A673 (cell line): ENCODE measurements around the gene CDH23. TPM values are rescaled to one million over a fixed set of nuclear protein-coding genes. Genes with fewer than 3 reads are reported as not detected.

ENCODE experiments used
- BruUV-seq: library from RNA; stranded (reverse); fragments of 400-500 nt; replicated peaks from 2 replicates; lab custom pipeline; 2021; lab: Mats Ljungman, UMichigan
- CTCF ChIA-PET: fragments of 300-600 bp; sonication (Branson Sonifier 250); formaldehyde crosslinking; loops from one replicate; lab custom pipeline; 2022; ENCODE audit warnings: antibody characterized with exemption; lab: Charles Lee
- POLR2A ChIA-PET: fragments of 300-600 bp; sonication (Branson Sonifier 250); formaldehyde crosslinking; loops from one replicate; lab custom pipeline; 2022; ENCODE audit warnings: antibody characterized with exemption; ENCODE audit not compliant: low non-redundant PET; lab: Charles Lee
- DNase-seq: peaks from one replicate; pipeline ENCODE4 v3.0.0-alpha.2; 2015; ENCODE audit warnings: low spot score
- H3K27ac ChIP-seq: fragments of 200-600 bp; sonication (generic); 2 replicates; pipeline ENCODE4 v1.5.1; 2016; ENCODE audit warnings: mixed run types, low read depth, mild to moderate bottlenecking, mixed read lengths, antibody characterized with exemption, low read length; ENCODE audit not compliant: poor library complexity, severe bottlenecking
- H3K27me3 ChIP-seq: fragments of 200-600 bp; sonication (generic); replicated peaks from 2 replicates; pipeline ENCODE4 v1.6.1; 2017; ENCODE audit warnings: mixed run types, low read depth, mild to moderate bottlenecking, mixed read lengths, antibody characterized with exemption, low read length; ENCODE audit not compliant: insufficient read depth, poor library complexity
- H3K36me3 ChIP-seq: fragments of 200-600 bp; sonication (generic); 2 replicates; pipeline ENCODE4 v1.6.1; 2016; ENCODE audit warnings: mixed run types, mild to moderate bottlenecking, mixed read lengths, antibody characterized with exemption, low read length; ENCODE audit not compliant: insufficient read depth, poor library complexity, severe bottlenecking
- H3K4me1 ChIP-seq: fragments of 200-600 bp; sonication (generic); 2 replicates; pipeline ENCODE4 v1.6.1; 2017; ENCODE audit warnings: mixed run types, mild to moderate bottlenecking, mixed read lengths, antibody characterized with exemption, low read length; ENCODE audit not compliant: insufficient read depth, poor library complexity, severe bottlenecking
- H3K4me3 ChIP-seq: fragments of 200-600 bp; sonication (generic); 2 replicates; pipeline ENCODE4 v1.5.1; 2016; ENCODE audit warnings: low read depth, mixed run types, mild to moderate bottlenecking, mixed read lengths, low read length; ENCODE audit not compliant: poor library complexity, severe bottlenecking
- H3K9me3 ChIP-seq: fragments of 200-600 bp; sonication (generic); 2 replicates; pipeline ENCODE4 v1.6.1; 2016; ENCODE audit warnings: mixed run types, low read depth, mild to moderate bottlenecking, mixed read lengths, antibody characterized with exemption, low read length; ENCODE audit not compliant: poor library complexity, severe bottlenecking
- CTCF ChIP-seq: fragments of 300-800, 200-600 bp; sonication (generic); conservative IDR thresholded peaks from 2 replicates; pipeline ENCODE4 v1.5.1; 2017; ENCODE audit warnings: low read depth, mild to moderate bottlenecking, antibody characterized with exemption, low read length, moderate library complexity, mixed read lengths
- EZH2 ChIP-seq: fragments of 200-600 bp; sonication (generic); IDR thresholded peaks from 2 replicates; pipeline ENCODE4 v1.6.1; 2017; ENCODE audit warnings: borderline replicate concordance, low read depth, mild to moderate bottlenecking, mixed read lengths, antibody characterized with exemption, low read length; ENCODE audit not compliant: poor library complexity, severe bottlenecking
- intact Hi-C: fragments of 100-400 bp; cut with micrococcal nuclease; formaldehyde crosslinking; loops from one replicate; pipeline ENCODE4 v1.10.0; 2022; ENCODE audit not compliant: unreplicated experiment
- total RNA-seq: library from RNA; stranded (reverse); gene quantifications from 2 replicates; pipeline ENCODE4 v1.2.3, GENCODE V29; 2021

Gene CDH23
- total RNA-seq, 1 experiment from 2014 or later = 49.7 TPM

DNA sequence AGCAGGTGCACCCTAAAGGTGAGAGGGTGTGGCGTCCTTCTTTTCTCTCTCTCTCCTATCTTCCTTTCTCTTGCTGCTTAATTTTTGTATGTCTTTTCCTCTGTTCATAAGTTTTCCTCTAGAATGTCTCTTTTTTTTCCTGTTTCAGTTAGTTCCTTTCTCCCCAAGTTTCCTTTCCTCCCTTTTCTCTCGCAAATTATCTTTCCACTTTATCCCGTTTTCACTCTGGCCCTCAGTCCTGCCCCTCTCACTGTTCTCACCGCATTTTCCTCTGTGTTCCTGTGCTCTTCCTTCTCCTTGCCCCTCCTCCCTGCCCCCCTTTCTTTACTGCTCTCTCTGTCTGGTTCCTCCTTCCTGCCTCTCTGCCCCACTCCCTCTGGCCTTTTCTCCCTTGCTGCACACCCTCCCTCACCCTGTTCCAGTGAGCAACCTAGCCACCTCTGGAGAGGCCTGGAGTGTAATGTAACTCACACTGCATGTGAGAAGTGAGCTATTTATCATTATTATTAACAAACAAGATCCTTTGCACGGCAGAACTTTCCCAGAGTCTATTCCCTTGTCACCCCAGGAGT, 164.4 kb downstream of the CDH23 start:
- H3K9me3 ChIP-seq = no peaks in the 10 kb centered on the region
- CTCF ChIA-PET = no interaction called here
- intact Hi-C loops = loop anchor here (10.0 kb wide), 1 partner anchor 246 kb away; the partner anchor contains the start of gene SLC29A3
- no peaks in the 10 kb centered on the region for H3K36me3 ChIP-seq
- POLR2A ChIA-PET = no interaction called here
- H3K27me3 ChIP-seq = no peaks in the 10 kb centered on the region
- H3K4me1 ChIP-seq = peaks cover 18% of the 10 kb centered on the region
- H3K4me3 ChIP-seq = no peak overlapping the region
- no TSS peak for BruUV-seq
- H3K27ac ChIP-seq = no peak overlapping the region
- no peak for TF ChIP-seq EZH2
- TF ChIP-seq CTCF = no peak
- no peak for DNase-seq

- no peak for DNase-seq
- CTCF ChIA-PET = interaction anchor here (0.6 kb wide), 1 partner anchor 73 kb away, joined by 3 read pairs; no protein-coding TSS in a partner anchor
- Histone ChIP-seq H3K36me3 (no peaks in the 10 kb centered on the region), H3K9me3 (no peaks in the 10 kb centered on the region), H3K4me1 (peaks cover 18% of the 10 kb centered on the region), H3K27ac (no peak overlapping the region), H3K4me3 (no peak overlapping the region), H3K27me3 (no peaks in the 10 kb centered on the region)
- intact Hi-C loops = loop anchor here (10.0 kb wide), 1 partner anchor 247 kb away; the partner anchor contains the start of gene SLC29A3
- BruUV-seq = no TSS peak
- POLR2A ChIA-PET = interaction anchor here (0.5 kb wide), 1 partner anchor 37 kb away, joined by 3 read pairs; no protein-coding TSS in a partner anchor
- no peak for TF ChIP-seq CTCF
- TF ChIP-seq EZH2 = no peak
Measured at GRCh38 chr10:71562181-71562580, 165.5 kb downstream of the CDH23 start.

GRCh38 chr10:71562904-71563303, 166.2 kb downstream of the CDH23 start:
- DNase-seq = no peak
- no peaks in the 10 kb centered on the region for H3K9me3 ChIP-seq
- no peak overlapping the region for H3K4me3 ChIP-seq
- no peaks in the 10 kb centered on the region for H3K27me3 ChIP-seq
- CTCF ChIA-PET = no interaction called here
- POLR2A ChIA-PET = interaction anchor here (0.5 kb wide), 2 partner anchors 36 to 133 kb away, joined by 3 read pairs; no protein-coding TSS in a partner anchor
- no TSS peak for BruUV-seq
- H3K36me3 ChIP-seq = no peaks in the 10 kb centered on the region
- H3K4me1 ChIP-seq = peaks cover 18% of the 10 kb centered on the region
- intact Hi-C loops = loop anchor here (10.0 kb wide), 1 partner anchor 248 kb away; the partner anchor contains the start of gene SLC29A3
- TF ChIP-seq CTCF = no peak
- TF ChIP-seq EZH2 = no peak
- H3K27ac ChIP-seq = no peak overlapping the region
